ENCODE measurements around the gene PLA2G2F.

The PLA2G2F gene

DNA sequence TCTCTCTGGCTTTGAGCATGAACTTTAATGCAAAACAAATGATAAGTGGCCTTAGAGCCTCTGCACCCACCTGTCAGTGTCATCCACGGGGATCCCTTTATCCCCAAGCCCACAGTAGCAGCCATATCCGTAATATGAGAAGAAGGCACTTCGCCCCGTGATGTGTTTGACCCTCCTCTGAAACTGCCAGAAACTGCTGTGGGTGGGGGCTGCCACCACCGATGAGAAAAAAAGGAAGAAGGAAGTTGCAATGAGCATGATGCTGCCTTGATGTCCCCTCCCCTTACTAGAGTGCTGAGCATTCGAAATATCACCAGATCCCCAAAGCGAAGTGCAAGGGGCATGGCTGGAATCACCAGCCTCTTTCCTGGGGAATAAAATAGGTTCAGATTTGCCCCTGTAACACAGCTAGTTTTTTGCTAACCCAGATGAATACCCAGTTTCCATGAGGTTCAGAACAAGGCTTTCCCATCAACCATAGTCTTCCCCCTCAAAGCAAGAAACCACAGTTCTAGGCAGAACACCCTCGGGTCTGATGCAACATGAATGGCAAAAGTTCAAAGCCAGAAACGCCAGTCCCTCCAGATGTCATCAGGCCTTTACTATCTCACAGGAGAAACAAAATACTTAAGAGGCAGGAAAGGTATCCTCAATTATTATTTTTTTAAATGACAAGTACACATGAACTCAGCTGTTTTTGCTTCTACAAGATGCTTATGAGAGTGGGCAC, 36.0 kb downstream of the PLA2G2F start:
- DNase-seq = no peak

DNA sequence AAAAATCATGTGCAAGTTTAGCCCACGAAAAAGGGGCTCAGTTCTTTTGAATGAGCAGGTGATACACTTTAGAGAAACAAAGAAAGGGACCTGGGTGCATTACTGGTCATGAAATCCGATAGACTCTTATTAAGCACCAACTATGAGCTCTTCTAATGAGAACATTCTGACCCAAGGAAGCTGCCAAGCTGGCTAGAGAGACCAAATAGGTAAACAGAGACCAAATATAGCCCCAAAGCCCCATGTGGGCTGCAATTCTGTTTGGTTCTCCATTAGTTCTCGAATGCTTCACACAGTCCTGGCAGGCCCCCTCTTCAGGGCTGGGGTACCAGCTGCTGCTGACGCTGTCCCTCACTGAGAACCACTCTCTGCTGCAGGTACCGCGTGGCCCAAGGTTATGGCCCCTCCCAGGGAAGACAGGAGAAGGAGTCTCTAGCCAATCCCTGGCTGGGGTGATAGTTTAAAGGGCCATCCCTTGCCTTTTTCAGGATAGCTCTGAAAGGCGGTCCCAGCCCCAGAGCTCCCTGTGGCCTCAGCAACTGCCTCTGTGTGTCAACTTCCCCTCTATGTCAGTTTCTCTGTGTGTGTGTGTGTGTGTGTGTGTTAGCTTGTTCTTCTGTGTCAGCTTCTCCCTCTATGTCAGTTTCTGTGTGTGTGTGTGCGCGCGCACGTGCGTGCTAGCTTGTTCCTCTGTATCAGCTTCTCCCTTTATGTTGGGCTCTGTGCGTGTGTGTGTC, 39.7 kb downstream of the PLA2G2F start:
- no peak for DNase-seq

DNA sequence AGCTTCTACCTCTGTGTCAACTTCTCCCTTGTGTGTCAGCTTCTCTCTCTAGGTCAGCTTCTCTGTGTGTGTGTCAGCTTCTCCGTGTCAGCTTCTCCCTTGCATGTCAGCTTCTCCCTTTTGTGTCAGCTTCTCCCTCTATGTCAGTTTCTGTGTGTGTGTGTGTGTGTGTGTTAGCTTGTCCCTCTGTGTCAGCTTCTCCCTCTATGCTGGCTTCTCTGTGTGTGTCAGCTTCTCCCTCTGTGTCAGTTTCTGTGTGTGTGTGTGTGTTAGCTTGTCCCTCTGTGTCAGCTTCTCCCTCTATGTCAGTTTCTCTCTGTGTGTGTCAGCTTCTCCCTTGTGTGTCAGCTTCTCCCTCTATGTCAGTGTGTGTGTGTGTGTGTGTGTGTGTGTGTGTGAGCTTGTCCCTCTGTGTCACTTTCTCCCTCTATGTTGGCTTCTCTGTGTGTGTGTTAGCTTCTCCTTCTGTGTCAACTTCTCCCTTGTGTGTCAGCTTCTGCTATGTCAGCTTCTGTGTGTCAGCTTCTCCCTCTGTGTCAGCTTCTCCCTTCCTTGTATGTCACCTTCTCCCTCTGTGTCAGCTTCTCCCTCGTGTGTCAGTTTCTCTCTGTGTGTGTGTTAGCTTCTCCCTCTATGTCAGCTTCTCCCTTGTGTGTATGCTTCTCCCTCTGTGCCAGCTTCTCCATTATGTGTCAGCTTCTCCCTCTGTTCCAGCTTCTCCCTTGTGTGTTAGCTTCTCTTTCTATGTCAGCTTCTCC, 40.4 kb downstream of the PLA2G2F start:
- DNase-seq = no peak

DNA sequence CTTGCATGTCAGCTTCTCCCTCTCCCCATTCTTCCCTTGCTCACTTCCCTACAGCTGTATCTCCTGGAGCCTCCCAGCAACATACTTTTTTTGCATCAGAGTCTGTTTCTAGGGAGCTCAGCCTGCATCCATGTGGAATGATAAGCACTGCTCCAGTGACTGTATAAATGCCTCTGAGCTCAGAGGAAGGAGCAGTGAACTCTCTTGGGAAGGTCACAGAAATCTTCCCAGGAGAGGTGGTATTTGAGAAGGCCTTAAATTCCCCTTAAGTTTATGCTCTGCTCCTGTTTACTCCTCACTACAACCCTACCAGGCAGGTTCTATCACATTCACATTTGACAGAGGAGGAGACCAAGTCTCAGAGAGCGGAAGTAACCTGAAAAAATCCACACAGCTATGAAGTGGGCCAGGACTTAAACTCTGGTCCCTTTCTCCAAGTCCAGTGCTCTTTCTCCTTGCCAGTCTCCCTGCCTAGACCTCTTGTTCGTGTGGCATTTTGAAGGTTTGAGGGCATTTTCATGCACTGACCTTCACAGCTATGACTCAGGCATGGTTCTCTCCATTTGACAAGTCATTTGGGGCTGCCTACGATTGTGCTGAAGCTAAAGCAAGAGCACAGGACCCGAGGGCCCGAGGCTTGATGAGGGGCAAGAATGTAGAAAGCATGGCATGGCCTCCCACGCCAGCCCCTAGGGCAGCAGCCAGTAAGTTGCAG, 41.2 kb downstream of the PLA2G2F start:
- DNase-seq = no peak

DNA sequence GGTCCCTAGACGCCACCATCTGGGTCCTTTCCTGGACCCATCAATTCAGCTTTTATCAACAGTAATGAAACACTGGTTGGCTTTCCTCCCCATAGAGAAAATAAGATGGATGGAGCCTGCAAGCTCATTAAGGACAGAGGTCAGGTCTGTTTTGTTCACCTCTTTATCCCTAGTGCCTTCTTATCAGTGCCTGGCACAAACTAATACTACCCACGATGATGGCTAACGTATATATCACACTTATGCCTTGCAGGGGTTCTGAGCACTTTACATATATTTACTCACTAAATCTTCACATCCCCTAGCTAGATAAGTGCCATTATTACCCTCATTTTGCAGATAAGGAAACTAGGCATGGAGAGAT, 41.7 kb downstream of the PLA2G2F start:
- no peak for DNase-seq

DNA sequence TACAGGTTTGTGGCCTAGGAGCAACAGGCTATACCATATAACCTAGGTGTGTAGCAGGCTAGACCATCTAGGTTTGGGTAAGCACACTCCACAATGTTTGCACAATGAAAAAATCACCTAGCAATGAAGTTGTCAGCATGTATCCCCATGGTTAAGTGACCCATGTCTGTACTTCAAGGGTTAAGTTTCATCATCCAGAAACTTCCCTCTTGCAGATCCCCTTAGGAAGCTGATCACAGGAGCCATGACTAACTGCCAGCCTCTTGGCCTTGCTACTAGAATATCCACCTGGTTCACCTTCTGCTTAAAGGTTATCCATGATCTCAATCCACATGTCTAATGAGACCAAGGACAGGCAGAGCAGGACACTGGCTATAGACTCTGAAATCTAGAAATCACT, 43.3 kb downstream of the PLA2G2F start:
- no peak for DNase-seq

DNA sequence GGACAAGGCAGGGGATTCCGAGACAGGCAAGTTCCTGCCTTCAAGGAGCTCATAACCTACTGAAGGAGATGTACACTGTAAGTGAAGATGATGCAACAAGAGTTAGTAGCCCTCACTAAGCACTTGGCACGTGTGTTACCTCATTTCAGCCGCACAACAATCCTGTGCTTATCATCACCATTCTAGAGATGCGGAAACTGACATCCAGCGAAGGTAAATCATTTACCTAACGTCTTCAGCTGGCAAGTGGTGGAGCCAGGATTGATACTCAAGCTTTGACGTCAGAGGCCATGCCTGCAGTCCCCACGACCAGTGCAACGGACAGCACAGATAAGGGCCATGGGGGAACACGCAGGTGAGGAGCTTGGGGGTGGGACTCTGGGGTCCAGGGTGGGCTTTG, 43.9 kb downstream of the PLA2G2F start:
- no peak for DNase-seq

DNA sequence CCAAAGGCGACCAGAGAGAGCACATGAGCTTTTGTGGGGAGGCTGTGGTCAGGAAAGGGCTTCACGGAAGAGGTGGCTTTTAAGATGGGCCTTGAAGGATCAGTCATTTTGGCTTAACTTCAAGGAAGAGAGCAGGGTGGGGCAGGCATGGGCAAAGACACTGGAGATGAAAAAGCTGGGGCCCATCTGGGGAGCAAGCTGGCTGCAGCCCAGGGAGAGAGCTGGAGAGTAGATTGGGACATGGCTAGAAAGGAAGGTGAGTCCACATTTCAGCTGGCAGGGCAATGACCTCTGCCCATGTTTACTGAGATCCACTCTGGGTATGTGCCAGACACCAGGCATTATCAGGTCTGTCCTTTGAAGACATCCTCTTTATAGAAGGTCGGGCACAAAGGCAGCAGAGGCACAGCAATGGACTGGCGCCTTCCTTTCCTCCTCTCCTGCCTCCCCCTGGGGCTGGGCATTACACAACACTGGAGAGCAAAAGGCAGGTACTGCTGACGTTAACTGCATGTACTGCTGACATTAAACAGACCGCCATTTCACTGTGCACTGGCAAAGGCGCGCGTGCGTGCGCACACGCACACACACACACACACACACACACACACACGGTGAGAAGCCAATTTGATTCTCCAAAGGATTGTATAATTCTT, 44.6 kb downstream of the PLA2G2F start:
- no peak for DNase-seq

DNA sequence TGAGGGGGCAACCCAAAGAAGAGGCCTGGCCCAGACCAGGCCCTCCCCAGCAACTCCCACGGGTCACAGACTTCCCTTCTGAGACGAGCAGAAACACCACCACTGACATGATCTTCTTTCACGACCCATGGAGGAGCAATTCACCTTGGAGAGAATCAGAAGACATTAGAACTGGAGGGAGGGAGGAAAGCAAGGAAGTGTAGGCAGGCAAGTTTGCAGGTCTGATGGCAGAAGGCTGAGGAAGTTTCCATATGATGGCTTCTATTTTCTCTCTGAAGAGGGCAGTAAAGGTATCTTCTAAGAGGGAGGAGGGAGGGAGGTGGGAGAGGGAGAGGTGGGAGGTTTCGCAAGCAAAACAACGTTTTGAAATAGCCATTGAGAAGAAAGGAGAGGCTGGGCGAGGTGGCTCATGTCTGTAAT, 45.4 kb downstream of the PLA2G2F start:
- no peak for DNase-seq

DNA sequence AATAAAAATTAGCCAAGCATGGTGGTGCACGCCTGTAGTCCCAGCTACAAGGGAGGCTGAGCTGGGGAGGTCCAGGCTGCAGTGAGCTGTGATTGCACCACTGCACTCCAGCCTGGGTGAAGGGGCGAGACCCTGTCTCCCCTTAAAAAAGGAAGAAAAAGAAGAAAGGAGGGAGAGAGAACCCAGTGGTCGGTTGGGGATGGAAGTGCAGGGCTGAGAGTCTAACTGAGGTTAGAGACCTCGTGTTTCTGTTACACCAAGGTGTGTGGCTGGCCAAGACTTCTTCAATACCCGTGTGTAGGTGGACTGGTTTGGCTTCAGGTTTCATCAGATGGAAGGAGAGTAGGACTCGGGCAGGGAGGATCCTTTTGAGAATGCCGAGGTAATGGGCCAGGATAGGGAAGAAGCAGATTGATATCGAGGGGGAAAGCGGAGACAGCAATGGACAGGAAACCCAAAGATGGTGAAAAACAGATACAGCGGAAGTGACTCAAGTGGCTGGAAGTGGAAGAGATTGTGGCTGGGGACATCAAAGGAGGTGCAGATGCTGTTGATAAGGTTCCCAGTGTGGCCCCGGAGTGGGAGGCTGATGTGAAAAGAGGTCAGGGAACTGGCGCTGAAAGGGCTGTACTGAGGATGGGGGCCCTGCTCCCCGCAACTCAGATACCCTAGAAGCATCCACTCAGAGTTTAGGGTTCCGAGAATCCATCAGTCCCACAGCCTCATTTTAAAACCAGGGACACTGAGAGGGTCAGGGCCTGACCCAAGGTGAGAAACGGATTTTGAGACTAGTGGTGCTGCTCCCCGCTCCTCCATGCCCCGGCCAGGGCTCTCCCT, 46.1 kb downstream of the PLA2G2F start:
- DNase-seq = no peak

DNA sequence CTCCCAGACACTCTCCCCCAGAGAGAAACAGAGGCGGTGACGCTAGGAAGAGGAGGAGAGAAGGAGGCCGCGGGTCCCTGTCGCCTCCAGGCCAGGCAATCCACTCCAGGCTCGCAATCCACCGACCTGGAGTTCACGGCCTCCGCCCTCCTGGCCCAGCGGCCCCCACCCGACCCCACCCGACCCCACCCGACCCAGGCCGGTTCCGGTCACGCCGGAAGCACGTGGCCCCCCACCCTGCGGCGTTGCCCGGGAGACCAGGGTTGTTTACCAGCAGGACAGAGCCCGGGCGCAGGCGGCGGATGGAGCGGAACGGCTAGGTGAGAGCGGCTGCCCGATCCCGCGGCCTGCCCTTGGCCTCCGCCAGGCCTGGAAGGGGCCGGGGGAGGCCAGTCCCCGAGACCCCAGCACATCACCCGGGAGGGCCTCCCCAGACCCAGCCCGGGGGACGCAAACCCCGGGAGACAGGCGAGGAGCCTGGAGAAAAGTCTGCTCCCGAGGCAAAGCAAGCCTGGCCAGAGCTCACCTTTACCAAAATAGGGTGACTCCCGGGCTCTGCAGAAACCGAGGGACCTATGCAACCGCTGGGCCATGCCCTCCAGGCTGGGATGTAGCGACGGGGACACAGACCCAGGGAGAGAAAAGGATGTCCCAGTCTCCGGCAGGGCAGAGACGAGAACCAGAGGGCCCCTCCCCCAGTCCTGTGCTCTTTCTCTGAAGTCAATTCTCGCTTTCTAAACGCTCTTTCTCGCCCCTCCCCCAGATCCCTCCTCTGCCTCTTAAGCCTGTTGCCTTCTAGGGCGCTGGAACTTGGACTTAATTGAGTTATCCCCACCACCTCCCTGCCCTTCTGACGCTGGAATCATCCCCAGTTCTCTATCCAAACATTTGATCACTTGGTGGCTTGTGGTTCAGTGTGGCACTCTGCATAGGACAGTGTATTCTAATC, 47.0 kb downstream of the PLA2G2F start, which contains the start of the genes PLA2G2C and UBXN10:
Gene PLA2G2C, minus strand, starts transcription at position 685 of the 949 bp plus-strand sequence. CDS start 9,155 bp downstream, outside the sequence.
Gene UBXN10, plus strand, starts transcription at position 263 of the 949 bp plus-strand sequence. CDS start 4,466 bp downstream, outside the sequence.
- no peak for DNase-seq

DNA sequence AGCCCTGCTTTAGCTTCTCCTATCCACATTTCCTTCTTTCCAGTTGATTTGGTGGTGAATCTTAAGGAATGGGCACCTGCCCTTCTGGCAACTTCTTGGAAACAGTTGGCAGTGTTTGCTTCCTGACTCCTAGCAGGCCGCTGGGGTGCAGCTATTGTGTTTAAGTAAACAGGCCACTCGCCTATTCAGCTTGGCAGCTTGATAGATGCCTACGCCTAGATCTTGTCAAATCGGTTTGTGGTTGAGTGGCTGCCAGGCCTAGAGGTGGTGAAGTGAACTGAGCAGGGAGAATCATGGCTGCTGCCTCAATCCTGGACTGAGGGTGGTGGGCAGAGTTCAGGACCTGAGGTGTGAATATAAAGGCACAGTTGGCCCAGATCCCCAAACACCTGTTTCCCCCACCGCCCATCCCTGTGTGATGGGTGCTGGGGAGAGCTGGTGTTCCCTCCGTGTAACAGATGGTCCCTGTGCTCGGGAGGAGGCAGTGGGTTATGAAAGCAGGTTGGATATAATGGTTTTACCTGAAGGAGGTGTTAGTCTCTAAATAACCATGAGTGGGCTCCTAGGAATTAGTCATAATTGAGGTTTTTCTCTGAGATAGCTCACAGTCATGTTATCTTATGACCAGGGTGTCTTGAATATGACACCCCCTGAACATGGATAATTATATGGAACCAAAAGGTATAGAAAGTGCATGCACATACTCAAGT, 48.1 kb downstream of the PLA2G2F start:
- DNase-seq = no peak

DNA sequence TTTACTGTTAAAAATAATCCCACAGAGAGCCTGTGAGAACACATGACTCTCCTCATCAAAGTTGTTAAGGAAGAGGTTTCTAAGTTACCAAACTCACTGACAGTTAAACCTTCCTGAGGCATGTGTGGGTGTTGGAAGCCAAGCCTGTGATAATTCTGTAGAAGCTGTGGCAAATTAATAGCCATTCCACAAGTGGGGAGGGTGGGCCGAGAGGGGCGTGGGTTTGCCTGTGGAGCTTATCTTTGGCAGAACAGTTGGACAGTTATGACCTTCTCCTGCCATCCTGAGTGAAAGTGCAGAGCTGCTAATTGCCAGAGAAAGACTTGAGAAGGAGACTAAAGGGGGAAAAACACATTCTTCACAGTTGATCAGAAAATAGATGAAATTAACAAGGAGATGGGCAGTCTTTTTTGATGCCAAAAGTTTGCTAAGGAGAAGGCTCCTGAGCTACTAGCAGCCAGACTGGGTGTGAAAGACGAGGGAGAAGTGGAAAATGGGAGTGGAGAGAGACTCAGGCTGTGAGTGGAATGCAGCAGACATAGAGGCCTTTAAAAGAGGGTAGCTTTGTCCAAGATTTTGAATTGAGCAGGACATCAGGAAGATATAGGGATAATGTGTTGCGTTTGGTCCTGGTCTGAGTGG, 48.8 kb downstream of the PLA2G2F start:
- no peak for DNase-seq

DNA sequence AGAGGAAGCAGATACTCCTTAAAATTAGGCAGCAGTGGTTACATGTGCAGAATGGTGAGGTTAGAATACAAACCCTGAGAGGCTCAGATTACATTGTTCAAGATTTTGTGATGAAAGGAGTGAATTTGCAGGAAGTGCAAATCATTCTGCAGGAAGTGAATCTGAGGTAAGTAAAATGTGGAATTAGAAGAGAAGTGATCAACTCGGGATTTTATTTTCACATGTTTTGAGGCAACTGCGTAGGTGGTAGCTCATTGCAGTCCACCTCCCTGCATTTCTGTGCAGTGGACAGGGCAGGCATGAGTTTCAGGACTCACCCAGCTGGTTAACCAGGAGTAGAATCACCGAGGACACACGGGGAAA, 49.3 kb downstream of the PLA2G2F start:
- no peak for DNase-seq

DNA sequence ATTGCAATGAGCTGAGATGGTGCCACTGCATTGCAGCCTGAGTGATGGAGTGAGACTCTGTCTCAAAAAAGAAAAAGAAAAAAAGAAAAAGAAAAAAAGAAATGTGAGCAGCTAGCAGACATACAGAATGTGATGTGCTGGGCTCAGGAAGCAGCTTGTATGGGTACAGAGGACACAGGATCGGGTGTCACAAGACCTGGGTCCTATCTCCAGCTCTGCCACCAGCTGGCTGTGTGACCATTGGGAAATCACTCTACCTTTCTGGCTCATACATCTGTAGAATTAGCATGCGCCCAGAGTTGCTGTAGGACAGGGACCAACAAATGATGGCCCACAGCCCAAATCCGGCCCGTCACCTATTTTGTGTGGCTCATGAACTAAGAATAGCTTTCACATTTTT, 50.5 kb downstream of the PLA2G2F start:
- DNase-seq = no peak

DNA sequence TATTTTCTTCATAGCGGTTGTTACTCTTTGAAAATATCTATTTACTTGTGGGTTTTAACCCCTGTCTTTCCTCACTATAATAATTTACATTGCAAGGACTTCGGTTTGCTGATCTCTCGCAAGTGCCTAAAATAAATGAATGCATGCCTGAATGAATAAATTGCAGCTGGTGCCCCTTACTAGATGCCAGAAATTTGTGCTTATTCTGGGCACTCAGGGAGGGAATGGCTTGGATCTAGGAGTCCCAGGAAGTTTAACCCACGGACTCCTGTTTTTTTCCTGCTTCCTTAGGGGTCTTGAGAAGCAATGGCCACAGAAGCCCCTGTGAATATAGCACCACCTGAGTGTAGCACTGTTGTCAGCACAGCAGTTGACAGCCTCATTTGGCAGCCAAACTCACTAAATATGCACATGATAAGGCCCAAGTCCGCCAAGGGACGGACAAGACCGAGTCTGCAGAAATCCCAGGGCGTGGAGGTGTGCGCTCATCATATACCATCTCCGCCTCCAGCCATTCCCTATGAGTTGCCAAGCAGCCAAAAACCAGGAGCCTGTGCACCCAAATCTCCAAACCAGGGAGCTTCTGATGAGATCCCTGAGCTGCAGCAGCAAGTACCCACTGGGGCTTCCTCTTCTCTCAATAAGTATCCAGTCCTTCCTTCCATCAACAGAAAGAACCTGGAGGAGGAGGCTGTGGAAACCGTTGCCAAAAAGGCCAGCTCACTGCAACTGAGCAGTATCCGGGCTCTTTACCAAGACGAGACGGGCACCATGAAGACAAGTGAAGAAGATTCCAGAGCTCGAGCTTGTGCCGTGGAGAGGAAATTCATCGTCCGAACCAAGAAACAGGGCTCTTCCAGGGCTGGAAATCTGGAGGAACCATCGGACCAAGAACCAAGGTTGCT, 51.4 kb downstream of the PLA2G2F start:
- DNase-seq = no peak

DNA sequence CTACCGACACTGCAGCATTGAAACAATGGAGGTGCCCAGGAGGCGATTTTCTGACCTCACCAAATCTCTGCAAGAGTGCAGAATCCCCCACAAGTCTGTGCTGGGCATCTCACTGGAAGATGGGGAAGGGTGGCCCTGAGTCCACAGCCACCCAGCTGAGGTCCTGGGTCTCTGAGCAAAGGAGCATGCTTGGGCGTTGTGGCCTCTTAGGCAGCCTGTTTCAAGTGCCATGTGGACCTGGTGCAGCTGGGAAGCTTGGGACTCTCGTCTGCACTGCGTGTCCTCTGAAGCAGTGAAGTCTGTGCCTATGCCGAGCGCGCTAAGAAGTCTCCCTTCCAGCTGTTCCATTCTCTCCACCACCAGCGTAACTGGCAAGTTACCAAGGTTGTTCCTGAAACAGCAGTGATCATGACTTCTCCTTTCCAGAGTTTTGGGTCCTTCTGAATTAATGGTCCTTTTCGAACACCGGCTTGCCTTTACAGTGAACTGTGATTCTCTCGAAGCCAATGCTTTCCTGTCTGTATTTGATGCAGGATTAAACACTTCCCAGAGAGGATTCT, 52.2 kb downstream of the PLA2G2F start:
- no peak for DNase-seq

DNA sequence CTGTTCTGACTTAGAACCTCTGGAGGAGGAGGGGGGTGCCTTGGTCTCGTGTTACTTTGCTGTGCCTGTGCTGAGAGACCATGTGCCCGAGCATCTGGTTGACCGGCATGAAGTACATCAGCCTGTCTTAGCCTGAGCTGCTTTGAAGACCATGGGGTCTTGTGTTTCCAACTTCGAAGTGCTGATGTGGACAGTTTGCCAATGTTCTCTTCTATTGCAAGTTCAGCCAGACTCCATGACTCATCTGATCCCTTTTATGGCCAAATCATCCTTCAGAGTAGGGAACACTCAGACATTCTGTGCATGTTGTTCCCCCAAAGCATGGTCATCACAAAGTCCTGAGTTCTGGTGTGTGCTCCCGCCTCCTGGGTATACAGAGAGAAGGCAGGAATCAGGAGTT, 53.2 kb downstream of the PLA2G2F start:
- DNase-seq = no peak
